CD4-positive, alpha-beta T cell treated with Interleukin-4 for 1 hour (primary cell): ENCODE results near the gene SNURF.
"Not testable (repeated sequence)": the region's sequence is repeated elsewhere in the genome, so short reads cannot be mapped to it uniquely, and the experiment has no call there.

Experiments used
- DNase-seq, 2 donors: peaks; one replicate each; pipeline ENCODE4 v3.0.0-alpha.2; 2020 to 2022

SNURF gene

GRCh38 chr15:24971772-24972171 lies 17.0 kb downstream of the SNURF start:
- no peak for DNase-seq

GRCh38 chr15:24972707-24973106 lies 17.9 kb downstream of the SNURF start:
- not testable (repeated sequence) for DNase-seq

- no peak for DNase-seq
These were observed 22.1 kb downstream of the SNURF start for GRCh38 chr15:24976932-24977331.

- DNase-seq: no peak
These were observed 22.9 kb downstream of the SNURF start for GRCh38 chr15:24977686-24978085.

GRCh38 chr15:24985224-24985623 lies 30.4 kb downstream of the SNURF start:
- DNase-seq: no peak

- no peak for DNase-seq
These were observed 31.9 kb downstream of the SNURF start for GRCh38 chr15:24986653-24987052.
